Endothelial cell of umbilical vein (primary cell): ENCODE results near the gene REEP2. TPM values are rescaled to one million over a fixed set of nuclear protein-coding genes. Genes with fewer than 3 reads are reported as not detected.

Experiments used
- BruUV-seq: library from RNA; stranded (reverse); fragments of 400-500 nt; replicated peaks from 2 replicates; lab custom pipeline; 2021; lab: Mats Ljungman, UMichigan
- CTCF ChIA-PET: fragments of 300-600, 350-600 bp; sonication (Branson Sonifier 250); formaldehyde crosslinking; loops from one replicate; lab custom pipeline; 2021; ENCODE audit warnings: antibody characterized with exemption, inconsistent platforms; lab: Charles Lee
- POLR2A ChIA-PET: fragments of 300-600, 350-600 bp; sonication (Branson Sonifier 250); formaldehyde crosslinking; loops from one replicate; lab custom pipeline; 2021; ENCODE audit warnings: antibody characterized with exemption, inconsistent platforms; lab: Charles Lee
- DNase-seq: peaks from one replicate; pipeline ENCODE4 v3.0.0-alpha.2; 2011; ENCODE audit warnings: low read depth, low spot score
- FAIRE-seq: peaks from 2 replicates; lab custom pipeline; 2011; peaks lifted over from hg19 to GRCh38; lab: Jason Lieb, UNC
- H2AFZ ChIP-seq: 2 replicates; pipeline ENCODE4 v1.6.0; 2012; ENCODE audit warnings: low read depth, low read length, control low read depth, inconsistent platforms
- H3K27ac ChIP-seq: 2 replicates; pipeline ENCODE4 v1.5.1; 2011; ENCODE audit warnings: low read depth, mild to moderate bottlenecking, control low read depth, low read length, moderate library complexity; ENCODE audit not compliant: insufficient read depth
- H3K27me3 ChIP-seq, 2 experiments: 2 replicates each; pipeline versions ENCODE4 v1.6.0 to v1.6.1; 2011; ENCODE audit warnings: low read length in 2 of 2, mixed read lengths in 1 of 2; ENCODE audit not compliant: control insufficient read depth in 2 of 2, insufficient read depth in 2 of 2
- H3K36me3 ChIP-seq, 2 experiments: 2 replicates in 1 of 2; 3 replicates in 1 of 2; pipeline ENCODE4 v1.5.1; 2011; ENCODE audit warnings: low read length in 2 of 2, mild to moderate bottlenecking in 1 of 2, moderate library complexity in 1 of 2; ENCODE audit not compliant: control insufficient read depth in 2 of 2, insufficient read depth in 2 of 2; ENCODE audit errors: extremely low read depth in 1 of 2
- H3K4me1 ChIP-seq: 3 replicates; pipeline ENCODE4 v1.5.1; 2011; ENCODE audit warnings: mild to moderate bottlenecking, low read length; ENCODE audit not compliant: control insufficient read depth, insufficient read depth; ENCODE audit errors: extremely low read depth
- H3K4me2 ChIP-seq: 2 replicates; pipeline ENCODE4 v1.6.1; 2011; ENCODE audit warnings: low read length, control low read depth, mixed read lengths; ENCODE audit not compliant: insufficient read depth
- H3K4me3 ChIP-seq, 3 experiments: fragments of 200-600 bp in 1 of 3; sonication (generic), shearing (Covaris generic) in 1 of 3; replicated peaks in 1 of 3; 2 replicates each; pipeline ENCODE4 v1.5.1; 2011 to 2016; ENCODE audit warnings: control low read depth in 3 of 3, low read length in 3 of 3, mild to moderate bottlenecking in 2 of 3, inconsistent platforms in 1 of 3, low read depth in 1 of 3, moderate library complexity in 1 of 3; ENCODE audit not compliant: insufficient read depth in 1 of 3
- H3K79me2 ChIP-seq: 2 replicates; pipeline ENCODE4 v1.6.0; 2012; ENCODE audit warnings: low read length, inconsistent platforms; ENCODE audit not compliant: control insufficient read depth, insufficient read depth
- H3K9ac ChIP-seq: replicated peaks from 2 replicates; pipeline ENCODE3; 2011; ENCODE audit warnings: low read length, control low read depth; ENCODE audit not compliant: insufficient read depth; ENCODE audit errors: extremely low read depth
- H3K9me1 ChIP-seq: replicated peaks from 3 replicates; pipeline ENCODE4 v1.6.0; 2011; ENCODE audit warnings: mild to moderate bottlenecking, low read length; ENCODE audit not compliant: control insufficient read depth, insufficient read depth; ENCODE audit errors: extremely low read depth
- H3K9me3 ChIP-seq: replicated peaks from 2 replicates; pipeline ENCODE4 v1.5.1; 2012; ENCODE audit warnings: low read length, inconsistent platforms; ENCODE audit not compliant: control insufficient read depth, insufficient read depth
- H4K20me1 ChIP-seq: replicated peaks from 2 replicates; pipeline ENCODE3; 2011; ENCODE audit warnings: mild to moderate bottlenecking, low read length; ENCODE audit not compliant: control insufficient read depth, insufficient read depth; ENCODE audit errors: extremely low read depth
- CTCF ChIP-seq, 2 donors: IDR thresholded peaks; 1 replicate in 1 of 2; 2 replicates in 1 of 2; pipeline ENCODE4 v1.5.1; 2011; ENCODE audit warnings: low read length in 2 of 2, mild to moderate bottlenecking in 2 of 2, moderate library complexity in 2 of 2, control low read depth in 1 of 2, inconsistent platforms in 1 of 2, low read depth in 1 of 2; ENCODE audit not compliant: insufficient read depth in 1 of 2; ENCODE audit errors: extremely low read depth in 1 of 2
- GATA2 ChIP-seq: IDR thresholded peaks from 2 replicates; pipeline ENCODE4 v1.7.0; 2011; ENCODE audit warnings: low read depth, mild to moderate bottlenecking, moderate library complexity, mixed read lengths, low read length; ENCODE audit not compliant: insufficient read length, insufficient read depth
- JUN ChIP-seq: IDR thresholded peaks from 2 replicates; pipeline ENCODE4 v1.6.1; 2011; ENCODE audit warnings: borderline replicate concordance, low read depth; ENCODE audit not compliant: insufficient read length, insufficient read depth
- MAX ChIP-seq: IDR thresholded peaks from 2 replicates; pipeline ENCODE4 v1.6.1; 2011; ENCODE audit not compliant: insufficient read depth, insufficient read length
- MYC ChIP-seq: IDR thresholded peaks from one replicate; pipeline ENCODE4 v1.6.1; 2011; ENCODE audit warnings: mild to moderate bottlenecking, low read depth, low read length
- POLR2A ChIP-seq: IDR thresholded peaks from 2 replicates; pipeline ENCODE4 v1.6.1; 2012; ENCODE audit warnings: low read depth, mild to moderate bottlenecking, control low read depth, low read length
- POLR2AphosphoS5 ChIP-seq: IDR thresholded peaks from 2 replicates; pipeline ENCODE4 v1.6.1; 2012; ENCODE audit warnings: low read depth, mild to moderate bottlenecking, control low read depth, low read length, moderate library complexity; ENCODE audit not compliant: insufficient read depth
- dilution Hi-C: fragments of 300-500 bp; cut with MboI; formaldehyde crosslinking; loops from one replicate; pipeline ENCODE4 v1.15.0; 2019; ENCODE audit warnings: low sequenced_read_pairs; ENCODE audit not compliant: extremely low pct_ligation_motif_present
- intact Hi-C: fragments of 100-400 bp; cut with micrococcal nuclease; formaldehyde crosslinking; loops from one replicate; pipeline ENCODE4 v1.10.0; 2022
- polyA plus RNA-seq, 4 experiments: library from polyadenylated mRNA; depleted of rRNA in 3 of 4; stranded (reverse) in 3 of 4; unstranded in 1 of 4; fragments of >200 nt; gene quantifications; 2 replicates each; pipeline versions ENCODE4 v1.2.1 to v1.2.3, GENCODE V29; 2011 to 2012; ENCODE audit warnings: missing spikeins in 1 of 4
- total RNA-seq: library from RNA; stranded (reverse); gene quantifications from 2 replicates; pipeline ENCODE4 v1.2.3, GENCODE V29; 2021

REEP2 gene
- total and polyA plus RNA-seq, 2 donors (not counting 3 experiments of a cell fraction or from before 2014, with no cell fraction given) = 4.0 to 4.8 TPM

- Histone ChIP-seq H2AFZ (no peak overlapping the region), H3K79me2 (no peaks in the 10 kb centered on the region), H4K20me1 (no peaks in the 10 kb centered on the region), H3K9me1 (no peaks in the 10 kb centered on the region), H3K36me3 (no peaks in the 10 kb centered on the region), H3K9me3 (no peaks in the 10 kb centered on the region), H3K4me1 (no peaks in the 10 kb centered on the region), H3K4me2 (no peak overlapping the region), H3K9ac (no peak overlapping the region), H3K4me3 (no peak overlapping the region), H3K27ac (no peak overlapping the region), H3K27me3 (no peaks in the 10 kb centered on the region)
- no TSS peak for BruUV-seq
- no peak for DNase-seq
- intact Hi-C loops = no loop called here
- dilution Hi-C loops = no loop called here
- ChIA-PET POLR2A (no interaction called here), CTCF (no interaction called here)
- TF ChIP-seq POLR2A (no peak), MAX (no peak), GATA2 (no peak), JUN (no peak), CTCF (IDR thresholded peaks at IDR 0.05; ENCODE audit: extremely low read depth in 1 of 2, insufficient read depth in 1 of 2, low read depth in 1 of 2, low read length in 2 of 2) (no peak), POLR2AphosphoS5 (no peak), MYC (no peak)
- no peak for FAIRE-seq
These were observed 38.1 kb downstream of the REEP2 start for GRCh38 chr5:138476918-138477317.
